ENCODE results near the gene PHF19.

PHF19 gene

DNA sequence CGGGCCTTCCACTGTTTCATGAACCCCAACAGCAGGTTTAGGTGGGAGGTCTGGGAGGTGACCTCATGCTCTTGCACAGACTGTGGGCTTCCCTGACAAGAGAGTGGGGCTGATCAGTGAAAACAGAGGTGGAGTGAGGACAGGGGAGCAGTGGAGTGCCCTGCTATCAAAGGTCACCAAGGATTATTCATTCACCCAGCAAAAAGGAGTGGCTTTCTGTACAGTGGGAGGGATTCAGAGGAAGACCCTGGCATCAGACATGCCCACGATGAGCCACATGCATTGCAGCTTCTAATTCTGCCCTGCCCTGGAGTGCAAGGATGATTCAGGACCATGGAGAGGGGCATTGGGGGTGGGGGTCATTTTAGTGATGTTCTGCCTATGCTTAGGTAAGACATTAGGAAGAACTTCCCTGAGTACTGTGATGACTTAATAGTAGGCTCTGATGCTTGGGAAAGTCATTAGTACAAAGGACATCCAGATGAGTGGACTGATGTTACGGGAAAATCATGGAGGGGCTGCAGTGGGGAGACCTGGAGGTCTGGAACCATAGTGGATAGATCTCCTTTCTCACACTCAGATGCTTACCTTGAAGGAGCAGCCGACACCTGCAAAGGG lies 36.8 kb upstream of the PHF19 start:
- DNase-seq, result no peak

DNA sequence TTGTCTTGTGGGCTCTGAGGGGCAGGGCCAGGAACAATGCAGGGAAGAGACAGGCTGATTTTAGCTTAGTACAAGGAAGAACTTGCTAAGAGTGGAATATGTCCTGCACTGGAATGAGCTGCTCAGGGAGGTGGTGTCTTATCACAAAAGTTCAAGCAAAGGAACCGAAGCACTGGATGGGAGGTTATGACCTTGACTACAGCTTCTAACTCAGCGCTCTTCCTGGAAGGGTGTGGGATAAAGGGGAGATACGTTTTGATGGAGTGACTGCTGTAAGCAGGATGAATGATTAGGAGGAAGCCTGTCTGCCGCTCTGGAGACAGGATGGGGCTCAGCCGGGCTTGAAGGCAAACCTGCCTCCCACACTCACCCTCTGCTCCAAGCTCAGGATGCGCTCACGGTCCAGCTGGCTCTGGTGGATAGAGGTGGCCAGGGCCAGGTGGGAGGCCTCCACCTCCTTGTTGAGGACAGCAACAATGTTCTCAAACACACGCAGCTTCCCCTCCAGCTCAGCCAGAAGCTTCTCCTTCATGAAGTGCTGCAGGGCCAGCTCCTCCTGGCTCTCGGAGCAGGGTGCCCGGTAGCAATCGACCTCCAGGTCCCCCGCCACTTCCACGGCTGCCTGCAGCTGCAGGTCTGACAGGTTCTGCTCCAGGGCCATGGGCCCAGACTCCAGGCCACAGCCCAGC lies 36.1 kb upstream of the PHF19 start:
- DNase-seq, result no peak

DNA sequence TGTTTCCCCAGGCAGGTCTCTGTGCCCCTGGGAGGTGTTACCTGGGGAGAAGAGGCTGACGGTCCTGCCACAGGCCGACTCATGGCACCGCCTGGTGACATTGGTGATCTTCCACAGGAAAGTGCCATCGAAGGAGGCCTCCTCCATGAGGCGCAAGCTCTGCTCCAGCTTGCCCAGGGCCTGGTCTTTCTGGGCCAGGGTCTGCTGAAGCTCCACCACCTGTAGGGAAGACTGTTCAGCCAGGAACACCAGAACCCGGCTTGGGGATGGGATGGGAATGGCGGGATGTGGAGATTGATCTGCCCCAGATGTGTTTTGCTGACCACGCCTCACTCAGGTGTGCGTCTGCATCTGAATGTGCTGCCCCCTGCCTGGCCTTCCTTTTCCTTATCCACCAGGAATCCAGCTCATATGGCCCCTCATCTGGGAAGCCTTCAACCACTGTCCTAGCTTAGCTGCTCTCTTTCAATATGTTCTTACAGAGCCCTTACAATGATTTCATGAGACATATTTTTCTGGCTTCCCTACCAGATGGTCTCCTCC lies 34.4 kb upstream of the PHF19 start:
- DNase-seq, result no peak

DNA sequence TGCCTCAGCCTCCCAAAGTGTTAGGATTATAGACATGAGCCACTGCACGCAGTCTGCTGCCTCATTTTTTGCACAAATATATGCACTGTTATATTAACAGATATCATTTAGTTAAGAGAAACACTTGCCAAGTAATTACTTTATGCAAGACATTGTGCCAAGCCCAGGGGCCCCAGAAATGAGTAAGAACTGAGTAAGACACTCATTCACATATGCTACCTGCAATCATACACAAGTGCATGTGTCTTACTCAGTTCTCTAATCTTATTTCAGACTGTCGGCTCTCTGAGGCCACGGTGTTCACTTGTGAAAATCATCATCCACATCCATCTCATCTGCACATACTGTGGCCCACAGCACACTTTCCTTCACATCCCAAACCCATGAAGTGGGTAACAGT lies 33.7 kb upstream of the PHF19 start:
- DNase-seq, result no peak

DNA sequence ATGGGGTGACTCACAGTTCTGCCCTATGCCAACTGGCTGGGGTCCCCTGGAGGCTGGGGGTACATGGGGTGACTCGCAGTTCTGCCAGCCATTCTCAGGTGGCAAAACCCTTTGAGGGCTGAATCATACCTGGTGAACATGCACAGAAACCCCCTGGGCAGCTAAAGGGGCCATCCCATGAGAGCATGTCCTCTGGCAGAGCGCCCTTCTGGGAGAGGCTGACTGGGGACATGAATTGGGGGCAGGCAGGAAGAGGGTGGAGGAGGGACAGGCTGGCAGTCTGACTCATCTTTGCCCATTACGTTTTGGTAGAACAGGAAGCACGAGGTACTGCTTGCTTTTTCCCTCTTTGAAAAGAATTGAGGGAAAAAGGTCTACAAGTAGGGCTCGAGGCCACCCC lies 32.9 kb upstream of the PHF19 start:
- no peak for DNase-seq

DNA sequence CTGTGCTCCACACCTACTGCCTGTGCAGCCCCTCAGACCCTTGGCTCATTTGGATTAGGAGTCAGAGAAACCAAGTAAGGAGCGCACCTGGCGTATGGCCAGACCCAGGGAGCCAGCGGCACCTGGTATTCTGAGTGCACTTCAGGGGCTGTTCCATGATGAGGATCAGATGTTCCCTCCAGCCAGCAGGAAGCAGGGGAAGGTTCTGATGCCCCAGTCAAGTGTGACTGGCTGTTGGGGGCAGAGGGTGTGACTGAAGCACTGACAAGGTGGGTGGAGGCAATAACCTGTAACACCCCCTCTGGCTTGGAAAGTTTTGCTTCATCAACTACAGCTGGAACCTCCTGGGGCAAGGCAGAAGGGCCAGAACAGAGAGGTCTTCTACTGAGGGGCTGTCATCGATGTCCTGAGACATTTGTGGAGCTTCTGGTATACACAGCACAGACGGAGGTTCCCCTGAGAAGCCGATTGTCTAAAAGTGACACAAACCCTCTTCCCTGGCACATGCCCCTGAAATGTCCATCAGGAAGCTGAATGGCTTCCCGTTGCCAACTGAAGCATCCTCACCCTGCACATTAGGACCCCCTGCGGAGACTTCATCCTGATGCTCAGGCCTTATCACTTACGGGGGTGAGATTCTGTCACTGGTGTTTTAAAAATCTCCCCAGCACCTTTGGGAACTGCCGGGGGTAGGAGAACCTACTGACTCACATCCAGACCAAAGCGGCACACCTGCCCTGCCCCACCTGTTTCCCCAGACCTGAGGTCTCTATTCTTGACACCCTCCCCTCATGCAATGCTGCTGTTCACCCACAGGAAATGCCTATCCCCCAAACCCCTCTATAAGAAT lies 28.6 kb upstream of the PHF19 start:
- DNase-seq, result no peak

DNA sequence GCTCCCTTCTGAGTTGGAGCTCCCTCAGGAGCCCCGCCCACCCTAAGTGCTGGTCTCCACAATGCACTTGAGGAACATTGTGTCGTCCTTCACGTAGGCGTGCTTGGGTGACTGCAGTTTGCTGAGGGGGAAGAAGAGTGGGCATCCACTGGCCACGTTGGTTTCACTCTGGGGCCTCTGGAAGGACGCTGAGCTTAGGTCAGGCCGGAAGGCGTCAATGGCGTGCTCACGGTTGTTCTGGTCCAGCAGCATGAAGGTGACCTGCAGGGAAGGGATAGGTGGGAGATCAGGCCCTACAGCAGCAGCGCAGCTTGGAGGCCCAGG lies 28.0 kb upstream of the PHF19 start:
- no peak for DNase-seq

DNA sequence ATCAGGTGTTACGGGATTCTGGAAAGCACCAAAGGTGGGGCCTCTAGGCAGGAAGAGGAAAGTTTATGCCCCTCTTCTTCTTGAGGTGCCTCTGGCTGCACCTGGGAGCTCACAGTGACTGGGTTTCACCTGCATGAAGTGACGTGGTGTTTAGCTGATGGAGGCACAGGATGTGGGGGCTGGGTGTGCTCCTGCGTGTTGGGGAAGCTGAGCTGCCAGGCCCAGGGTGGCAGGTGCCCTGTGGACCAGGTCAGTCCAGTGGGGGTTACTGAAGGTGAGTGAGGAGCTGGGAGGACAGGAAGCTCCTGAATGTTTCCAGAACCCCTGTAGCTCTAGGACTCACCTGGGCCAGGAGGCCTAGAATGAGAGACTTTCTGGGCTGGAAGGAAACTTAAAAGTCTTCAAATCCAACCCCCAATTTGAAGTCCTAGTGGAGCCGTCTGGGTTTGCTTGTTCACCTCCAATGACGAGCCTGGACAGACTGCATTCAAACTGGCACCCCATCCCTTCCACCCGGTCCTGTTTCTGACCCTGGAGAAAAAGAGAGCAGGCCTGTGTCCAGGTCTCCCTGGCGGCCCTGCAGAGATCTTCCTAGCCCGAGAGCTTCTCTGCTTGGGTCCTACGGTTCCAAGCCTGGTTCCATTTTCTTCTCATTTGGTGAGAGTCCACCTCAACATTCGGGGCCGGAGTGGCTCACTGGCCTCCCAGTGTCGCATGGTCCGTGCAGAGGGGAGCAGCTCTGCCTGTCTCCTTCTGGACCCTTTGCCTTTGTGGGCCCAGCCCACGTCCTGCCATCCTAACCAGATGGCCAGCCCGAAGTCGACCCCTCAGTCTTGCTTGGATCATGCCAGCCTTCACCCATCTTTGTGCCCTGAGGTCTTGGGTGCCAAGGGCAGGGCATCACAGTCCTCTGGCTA lies 27.3 kb upstream of the PHF19 start:
- DNase-seq, result no peak

DNA sequence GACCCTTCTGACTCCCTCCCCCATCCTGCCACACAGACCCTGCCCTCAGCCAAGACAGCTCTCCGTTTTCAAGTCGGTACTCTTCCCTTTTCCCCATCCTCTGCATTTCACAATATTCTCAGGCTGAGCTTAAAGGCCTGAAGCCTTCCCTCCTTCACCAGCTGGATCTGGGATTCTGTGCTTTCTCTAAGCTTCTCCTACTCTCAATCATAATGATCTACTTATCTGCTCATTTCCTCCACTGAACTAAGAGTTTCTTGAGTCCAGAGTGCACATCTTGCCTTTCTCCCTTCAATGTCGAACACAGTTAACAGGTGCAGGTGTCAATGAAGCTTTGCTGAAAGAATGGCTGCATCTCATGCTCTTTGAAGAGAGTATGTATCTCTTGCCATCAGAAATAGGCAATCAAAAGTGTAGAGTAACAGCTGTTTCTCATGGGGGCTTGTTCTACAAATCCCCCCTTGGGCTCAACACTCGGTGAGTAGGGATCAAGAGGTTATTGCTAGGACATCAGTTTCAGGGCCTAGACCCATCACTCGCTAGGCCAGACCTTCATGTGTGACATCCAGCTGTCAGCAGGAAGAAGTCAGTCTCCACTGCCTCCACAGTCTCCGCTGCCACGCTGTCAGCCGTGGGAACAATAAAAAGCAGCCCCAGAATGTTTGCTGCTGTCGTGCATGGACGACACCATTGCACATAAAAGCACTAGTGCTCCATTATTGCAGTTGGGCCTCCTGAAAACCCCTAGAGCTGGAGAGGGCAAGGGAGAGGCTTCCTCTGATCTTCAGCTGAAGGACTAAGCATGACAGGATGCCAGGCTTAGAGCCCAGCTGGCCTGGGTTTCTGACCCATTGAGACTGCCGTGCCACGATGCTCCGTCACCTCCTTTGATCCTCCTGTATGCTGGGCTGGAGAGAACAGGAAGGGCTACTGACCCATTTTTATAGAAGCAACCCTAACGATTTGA lies 25.9 kb upstream of the PHF19 start:
- no peak for DNase-seq

DNA sequence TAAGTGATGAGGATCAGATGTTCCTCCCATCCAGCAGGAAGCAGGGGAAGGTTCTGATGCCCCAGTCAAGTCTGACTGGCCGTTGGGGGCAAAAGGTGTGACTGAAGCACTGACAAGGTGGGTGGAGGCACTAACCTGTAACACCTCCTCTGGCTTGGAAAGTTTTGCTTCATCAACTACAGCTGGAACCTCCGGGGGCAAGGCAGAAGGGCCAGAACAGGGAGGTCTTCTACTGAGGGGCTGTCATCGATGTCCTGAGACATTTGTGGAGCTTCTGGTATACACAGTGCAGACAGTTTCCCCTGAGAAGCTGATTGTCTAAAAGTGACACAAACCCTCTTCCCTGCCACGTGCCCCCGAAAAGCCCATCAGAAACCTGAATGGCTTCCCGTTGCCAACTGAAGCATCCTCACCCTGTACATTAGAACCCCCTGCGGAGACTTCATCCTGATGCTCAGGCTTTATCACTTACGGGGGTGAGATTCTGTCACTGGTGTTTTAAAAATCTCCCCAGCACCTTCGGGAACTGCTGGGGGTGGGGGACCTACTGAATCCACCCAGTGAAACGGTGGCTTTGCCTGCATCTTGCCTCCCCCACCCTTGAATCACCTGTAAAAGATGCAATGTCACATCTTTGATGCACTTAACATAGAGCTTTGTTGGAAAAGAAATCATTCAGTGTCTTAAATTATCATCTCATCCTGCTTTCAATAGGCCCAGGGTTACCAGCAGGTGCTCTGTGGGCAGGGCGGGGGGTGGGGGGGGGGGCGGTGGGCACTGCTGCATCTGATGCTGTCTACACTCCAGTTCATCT lies 25.0 kb upstream of the PHF19 start:
- no peak for DNase-seq

DNA sequence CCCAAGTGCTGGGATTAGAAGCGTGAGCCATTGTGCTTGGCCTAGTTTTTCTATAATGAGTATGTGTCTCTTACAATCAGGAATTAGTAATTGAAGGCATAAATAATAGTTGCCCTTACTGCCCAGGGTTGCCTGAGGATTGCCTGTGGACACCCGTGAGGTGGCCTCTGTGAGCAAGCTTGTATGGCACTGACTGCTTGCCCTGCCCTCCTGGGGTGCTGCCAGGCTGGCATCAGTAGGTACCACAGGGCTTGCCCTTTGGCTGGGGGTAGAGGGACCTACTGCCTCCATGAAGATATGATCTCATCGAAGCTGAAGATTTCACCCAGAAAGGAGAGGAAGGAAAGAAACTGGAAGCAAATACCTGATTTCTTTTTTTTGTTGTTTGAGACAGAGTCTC lies 23.8 kb upstream of the PHF19 start:
- DNase-seq, result no peak

DNA sequence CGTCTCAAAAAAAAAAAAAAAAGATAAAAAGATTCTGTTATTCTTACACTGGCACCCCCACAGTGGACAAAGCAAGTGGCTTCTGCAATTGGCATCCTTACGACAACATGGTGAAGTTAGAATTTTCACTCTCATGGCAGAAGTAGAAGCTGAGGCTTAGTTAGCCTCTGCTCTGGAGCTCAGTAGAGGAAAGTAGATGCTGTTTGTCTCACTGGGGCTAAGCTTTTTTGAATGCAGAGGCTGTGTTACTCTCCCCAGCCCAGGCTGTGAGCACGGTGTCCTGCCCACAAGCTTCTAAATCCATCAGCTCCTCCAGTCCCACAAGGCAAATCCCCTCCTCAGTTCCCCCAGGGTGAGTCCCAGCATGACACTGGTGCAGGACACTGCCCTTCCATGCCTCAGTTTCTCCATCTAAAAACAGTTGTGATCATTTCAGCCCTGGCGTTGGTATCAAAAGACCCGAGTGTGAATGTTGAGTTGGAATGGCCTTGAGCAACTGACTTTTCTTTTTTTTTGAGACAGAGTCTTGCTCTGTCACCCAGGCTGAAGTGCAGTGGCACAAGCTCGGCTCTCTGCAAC lies 22.6 kb upstream of the PHF19 start:
- no peak for DNase-seq

DNA sequence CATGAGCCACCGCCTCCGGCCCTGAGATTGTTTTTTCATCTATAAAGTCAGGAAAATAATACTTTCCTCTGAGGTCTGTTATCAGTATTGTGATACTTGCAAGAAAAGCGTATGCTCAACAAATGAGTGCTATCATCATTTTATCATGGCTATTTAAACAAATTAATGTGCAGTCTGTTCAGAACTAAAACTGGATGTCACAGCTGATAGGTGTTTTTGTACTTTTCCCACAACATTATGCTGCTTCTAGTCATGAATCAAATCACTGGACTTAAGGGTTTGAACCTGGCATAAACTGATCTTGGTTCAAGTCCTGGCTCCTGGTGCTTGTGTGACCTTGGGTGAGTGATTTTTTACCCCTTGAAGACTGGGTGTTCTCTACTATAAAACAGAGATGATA lies 21.4 kb upstream of the PHF19 start:
- DNase-seq, result no peak

DNA sequence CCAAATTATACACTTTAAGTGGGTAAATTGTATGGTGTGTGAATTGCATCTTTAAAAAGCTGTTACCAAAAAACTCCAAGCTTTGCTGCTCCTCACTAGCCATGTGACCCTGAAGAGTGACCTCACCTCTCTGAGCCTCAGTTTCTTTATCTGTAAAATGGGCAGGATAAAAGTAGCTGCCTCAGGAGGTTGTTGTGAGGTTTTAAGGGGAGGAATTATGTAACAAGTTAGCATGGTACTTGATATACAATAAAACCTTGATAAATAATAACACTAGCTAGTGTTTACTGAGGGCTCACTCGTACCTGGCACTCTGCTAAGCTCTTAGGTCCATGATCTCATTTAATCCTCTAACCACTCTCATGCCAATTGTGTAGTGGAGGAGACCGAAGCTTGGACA lies 19.0 kb upstream of the PHF19 start:
- no peak for DNase-seq

DNA sequence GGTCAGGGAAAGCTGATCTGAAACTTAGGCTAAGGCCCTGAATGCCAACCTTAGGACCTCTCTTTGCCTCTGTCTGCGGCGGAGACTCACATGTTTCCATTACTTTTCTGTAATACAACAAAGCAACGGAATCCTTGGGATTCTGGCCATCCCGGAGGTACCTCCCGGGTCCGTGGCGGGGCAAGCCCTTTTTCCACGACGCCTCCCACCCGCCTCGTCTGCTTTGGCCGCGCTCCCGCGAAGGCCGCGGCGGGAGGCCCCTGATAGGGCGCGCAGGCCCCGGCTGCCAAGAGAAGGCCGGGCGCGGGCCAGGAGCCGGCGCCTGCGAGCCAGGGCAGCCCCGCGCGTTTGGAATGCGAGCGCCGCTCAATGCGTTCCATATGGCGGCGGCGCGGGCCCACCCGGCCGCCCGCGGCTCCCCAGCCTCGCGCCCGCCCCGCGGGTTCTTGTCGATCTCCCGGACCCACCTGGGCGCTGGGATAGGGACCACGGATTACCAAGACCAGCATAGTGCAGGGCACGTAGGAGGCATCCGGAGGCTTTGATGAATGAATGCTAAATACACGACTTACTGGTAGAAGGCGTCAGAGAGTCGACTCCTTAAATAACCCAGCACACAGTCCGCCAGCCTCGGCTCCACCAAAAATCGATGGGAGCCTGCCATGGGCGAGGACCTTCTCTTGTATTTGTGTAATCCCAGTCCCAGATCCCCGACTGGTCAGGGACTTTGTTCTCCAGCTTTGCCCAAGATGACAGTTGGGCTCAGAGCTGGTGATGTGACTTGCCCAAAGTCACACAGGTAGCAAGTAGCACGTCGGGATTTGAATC lies 17.5 kb upstream of the PHF19 start:
- DNase-seq, result no peak

DNA sequence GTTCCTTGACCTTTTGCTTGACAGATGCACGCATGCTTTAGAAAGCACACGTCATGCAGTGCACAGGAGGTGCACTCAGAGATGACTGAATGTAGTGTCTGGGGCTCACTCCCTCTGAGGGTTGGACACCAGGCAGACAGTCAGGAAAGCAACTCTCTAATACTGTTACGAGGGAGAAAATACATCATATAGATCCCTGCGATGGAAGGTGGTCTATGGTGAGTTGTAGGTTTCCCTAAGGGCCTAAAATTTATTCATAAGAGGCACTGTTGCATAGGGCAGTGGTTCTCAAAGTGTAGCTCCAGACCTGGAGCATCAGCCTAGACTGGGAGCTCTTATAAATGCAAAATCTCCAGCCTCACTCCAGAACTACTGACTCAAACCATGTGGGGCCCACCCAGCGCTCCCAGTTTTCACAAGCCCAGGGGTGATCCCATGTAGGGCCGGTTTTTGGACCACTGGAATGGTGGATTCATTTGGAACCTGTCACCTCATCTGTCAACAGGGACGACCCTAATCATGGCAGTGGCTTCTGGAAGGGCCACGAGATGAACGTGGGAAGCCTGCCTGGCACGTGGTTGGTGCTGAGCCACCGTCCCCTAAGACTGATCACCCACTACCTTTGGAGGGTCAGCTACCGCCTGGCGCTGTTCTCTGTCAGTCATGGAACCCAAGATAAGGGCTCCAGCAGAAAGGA lies 16.8 kb upstream of the PHF19 start:
- DNase-seq, result no peak

DNA sequence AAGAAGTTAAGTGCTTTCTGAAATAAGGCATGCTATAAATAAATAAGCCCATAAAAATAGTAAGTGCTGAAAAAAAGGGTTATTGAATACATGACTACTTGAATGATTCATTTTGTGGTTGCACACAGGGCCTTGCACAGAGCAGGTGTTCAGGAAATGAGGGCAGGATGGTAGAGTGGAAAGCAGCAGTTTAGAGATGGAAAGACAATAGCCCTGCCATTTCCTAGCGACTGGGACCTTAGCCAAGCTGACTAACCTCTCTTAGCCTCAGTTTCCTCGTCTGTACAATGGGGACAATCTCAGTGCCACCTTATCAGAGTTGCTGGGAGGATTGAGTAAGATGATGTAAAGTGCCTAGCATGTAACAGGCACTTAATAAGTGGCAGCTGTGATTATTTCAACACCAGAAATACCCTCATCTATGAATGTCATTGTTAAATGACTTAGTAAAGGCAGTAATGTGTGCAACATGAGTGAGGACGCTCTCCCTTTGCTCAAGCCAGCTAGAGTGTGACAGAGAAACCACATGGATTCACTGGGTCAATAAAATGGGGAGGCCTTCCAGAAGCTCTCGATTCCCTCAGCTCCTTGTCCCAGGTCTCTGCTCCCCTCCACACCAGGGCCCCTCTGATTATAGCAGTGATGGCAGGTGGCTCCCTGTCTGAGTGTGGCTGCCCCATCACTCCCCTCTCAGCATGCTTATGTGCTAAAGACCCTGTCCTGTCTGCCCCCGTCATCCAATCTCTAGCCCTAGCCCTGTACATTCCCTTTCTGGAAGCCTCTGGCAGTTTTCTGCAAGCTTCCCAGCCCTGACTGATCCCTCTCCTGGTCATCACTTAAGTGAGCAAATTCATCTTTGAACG lies 16.0 kb upstream of the PHF19 start:
- no peak for DNase-seq

Measured in NCI-H1930 (cell line).